Measurements from ENCODE around the gene GRK3. TPM values are rescaled to one million over a fixed set of nuclear protein-coding genes. Genes with fewer than 3 reads are reported as not detected.
"Not testable (repeated sequence)": the region's sequence is repeated elsewhere in the genome, so short reads cannot be mapped to it uniquely, and the experiment has no call there.

Gene GRK3
- polyA plus RNA-seq, 1 donor = 10.2 TPM

DNA sequence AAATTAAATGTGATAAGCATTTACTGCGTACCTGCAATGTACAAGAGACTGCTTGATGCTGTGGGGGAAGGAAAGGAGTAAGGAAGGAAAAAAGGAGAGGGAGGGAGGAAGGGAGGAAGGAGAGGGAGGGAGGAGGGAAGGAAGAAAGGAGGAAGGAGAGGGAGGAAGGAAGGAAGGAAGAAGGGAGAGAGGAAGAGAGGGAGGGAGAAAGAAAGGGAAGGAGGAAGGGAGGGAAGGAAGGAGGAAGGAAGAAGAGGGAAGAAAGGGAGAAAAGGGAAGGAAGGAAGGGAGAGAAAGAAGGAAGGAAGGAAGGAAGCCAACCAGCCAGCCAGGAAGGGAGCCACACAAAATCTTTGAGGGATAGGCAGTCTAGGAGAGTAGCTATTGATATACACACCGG is 133.5 kb downstream of the GRK3 start:
- no peak for DNase-seq

DNA sequence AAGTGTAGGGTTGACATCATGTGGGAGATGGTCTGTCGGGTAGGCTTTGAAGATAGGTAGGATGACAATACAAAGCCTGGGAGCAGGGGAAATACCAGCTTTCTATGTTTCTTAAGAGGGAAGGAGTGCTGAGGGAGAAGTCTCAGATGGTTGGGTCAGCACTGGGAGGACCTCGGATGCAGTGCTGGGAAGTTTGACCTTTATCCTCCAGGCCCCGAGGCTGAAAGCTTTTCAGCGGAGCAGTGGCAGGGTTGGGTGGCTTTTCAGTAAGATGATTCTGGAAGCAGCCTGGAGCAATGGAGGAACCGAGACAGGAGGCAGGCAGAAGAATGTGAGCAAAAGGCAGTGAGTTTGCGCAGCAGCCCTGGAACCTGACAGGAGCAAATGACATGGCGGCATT is 134.0 kb downstream of the GRK3 start:
- DNase-seq = no peak

DNA sequence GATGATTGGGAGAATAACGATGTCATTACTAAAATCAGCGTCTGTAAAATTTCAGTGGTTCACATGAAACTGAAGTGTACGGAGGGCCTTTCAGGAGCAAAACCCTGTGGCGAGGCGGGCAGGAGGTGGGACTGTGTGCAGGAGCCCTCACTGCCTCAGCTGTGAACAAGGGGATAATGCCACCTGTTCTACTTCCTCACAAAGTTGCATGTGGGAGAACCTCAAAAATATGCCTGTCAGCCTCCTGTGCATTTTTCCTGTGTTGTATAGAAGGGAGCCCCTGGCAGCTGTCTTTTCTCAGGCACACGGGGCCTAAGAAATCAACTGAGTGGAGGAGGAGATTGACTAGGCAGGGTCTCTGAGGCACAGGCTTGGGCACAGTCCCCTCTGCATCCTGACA is 134.5 kb downstream of the GRK3 start:
- no peak for DNase-seq

DNA sequence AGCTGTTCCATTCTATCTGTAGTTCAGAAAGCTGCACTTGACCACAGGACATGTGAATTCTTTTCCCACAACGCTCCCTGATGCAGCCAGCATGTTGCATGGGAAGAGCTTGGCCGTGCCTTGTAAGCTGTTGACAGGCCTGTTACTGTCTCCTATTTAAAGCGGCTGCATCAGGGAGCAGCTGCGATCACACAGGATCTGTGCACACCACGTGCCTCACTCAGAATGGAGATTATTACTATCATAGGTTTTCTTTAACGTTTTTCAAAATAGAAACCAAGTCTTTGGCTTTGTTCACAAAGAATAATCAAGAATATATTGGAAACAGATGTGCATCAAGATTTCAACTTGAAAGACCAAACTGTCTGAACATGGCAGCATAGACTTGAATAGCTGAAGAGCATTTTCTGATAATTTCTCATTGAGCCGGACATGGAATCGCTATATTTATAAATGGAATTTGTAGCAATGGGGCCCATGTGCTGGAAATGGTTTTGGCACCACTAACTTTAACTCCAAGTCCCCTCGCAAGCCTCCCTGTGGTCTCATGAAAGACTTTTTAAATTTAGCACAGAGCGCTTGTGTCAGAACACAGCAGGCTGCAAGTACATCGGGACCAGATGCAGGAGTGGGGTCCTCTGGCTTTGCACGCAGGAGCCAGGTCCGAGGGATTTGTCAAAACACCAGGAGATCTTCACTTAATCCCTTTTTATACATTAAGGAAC is 136.7 kb downstream of the GRK3 start:
- no peak for DNase-seq

DNA sequence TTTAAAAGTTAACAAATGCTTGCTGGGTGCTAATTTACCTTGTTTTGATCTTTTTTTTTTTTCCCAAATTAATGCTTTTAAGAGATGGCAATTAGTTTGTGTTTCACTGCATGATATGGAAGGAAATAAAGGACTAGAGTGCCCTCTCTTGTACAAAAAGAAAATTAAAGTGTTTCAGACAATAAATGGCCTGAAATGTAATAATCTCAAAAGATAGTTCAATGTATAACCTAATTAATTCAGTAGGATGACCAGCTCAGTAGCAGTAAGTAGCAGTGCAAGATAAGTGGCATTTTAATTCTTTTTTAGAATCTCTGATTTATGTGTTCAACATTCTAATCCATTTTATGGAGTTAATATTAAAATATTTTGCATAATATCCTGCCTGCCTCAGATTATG is 137.6 kb downstream of the GRK3 start:
- no peak for DNase-seq

DNA sequence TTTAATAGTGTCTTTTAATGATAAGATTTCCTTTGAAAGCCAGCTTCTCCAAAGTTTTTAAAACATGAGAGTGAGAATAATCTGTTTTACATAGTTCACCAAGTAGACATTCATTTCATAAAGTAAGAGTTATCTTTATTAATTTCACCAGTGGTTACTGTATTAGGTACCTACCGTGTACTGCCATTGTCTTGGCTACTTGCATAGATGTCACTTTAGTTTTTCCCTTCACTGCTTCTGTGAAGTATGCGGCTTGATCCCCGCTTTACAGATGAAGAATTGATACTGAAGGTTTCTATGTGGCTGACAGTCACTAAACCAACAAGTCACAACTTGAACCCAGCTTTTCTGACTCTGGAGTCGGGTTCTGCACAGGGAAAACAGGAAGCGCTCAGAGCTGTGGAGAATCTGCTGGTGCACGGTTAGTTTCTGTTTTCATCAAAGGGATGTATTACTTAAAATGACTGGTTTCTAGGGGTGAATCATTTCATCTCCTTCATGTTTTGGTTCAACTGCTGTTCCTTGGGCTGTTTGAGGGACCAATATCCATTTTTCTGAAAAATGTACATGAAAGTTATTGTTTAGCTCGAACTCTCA is 138.2 kb downstream of the GRK3 start:
- no peak for DNase-seq

DNA sequence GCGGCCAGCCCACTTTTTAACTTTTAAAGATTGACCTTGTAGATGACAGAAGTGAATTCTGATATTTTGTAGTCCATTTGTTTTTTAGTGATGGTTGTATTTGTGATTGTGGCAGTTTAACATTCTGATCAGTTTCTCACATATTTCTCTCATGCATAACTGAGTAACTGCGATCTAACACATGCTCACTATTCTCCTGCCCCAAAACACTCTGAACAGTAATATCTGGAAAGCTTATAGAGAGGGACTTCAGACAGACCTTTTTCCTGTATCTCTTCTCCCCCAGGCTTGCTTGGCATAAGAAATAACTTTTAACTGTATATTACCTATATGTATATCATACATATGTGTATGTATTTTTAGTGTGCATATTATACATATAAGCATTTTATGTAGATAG is 140.2 kb downstream of the GRK3 start:
- DNase-seq = no peak

DNA sequence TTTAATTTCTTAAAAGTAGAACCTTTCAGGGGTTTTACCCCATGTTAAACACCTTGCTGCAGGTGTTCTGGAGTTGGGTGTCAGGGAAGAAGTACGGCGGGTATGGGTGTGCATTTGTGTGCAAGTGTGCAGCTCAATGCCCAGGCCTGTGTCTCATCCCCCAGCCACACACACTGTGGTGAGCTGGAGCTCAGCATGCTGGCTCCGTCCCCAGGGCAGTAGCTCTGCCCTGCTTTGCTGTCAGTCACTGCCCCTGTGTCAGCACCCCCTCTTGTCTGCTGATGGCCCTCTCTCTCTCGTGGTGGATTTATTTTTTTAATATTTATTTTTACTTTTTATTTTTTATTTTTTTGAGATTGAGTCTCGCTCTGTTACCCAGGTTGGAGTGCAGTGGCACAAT is 141.7 kb downstream of the GRK3 start:
- no peak for DNase-seq

DNA sequence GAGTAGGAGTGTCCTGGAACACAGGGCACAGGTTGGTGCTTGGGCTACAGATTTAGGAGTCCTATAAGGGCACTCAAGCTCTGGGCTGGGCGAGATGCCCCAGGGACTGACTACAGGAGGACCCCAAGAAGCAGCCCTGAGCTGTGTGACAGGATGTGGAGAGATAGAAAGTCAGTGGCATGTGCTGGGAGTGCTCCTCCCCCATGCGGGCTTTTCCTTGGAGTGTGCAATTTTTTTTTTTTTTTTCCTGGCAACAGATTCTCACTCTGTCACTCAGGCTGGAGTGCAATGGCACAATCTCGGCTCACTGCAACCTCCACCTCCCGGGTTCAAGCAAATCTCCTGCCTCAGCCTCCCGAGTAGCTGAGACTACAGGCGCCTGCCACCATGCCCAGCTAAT is 144.0 kb downstream of the GRK3 start:
- not testable (repeated sequence) for DNase-seq

DNA sequence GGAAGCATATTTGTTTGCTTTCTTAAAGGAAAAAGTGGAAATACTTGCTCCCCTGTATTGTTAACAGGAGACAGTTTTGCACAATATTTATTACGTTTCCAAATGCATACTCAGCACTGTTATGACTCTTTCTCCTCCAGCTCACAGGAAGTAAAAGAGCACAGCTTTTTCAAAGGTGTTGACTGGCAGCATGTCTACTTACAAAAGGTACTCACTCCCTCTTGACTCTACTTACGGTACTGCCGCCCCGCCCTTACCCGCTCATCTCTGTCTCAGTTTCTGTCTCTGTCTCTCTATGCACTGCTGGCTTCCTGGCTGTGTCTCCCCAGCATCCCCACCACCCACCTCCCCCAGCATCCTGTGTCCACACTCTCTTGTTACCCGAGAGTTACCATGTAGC is 145.3 kb downstream of the GRK3 start:
- DNase-seq = no peak

DNA sequence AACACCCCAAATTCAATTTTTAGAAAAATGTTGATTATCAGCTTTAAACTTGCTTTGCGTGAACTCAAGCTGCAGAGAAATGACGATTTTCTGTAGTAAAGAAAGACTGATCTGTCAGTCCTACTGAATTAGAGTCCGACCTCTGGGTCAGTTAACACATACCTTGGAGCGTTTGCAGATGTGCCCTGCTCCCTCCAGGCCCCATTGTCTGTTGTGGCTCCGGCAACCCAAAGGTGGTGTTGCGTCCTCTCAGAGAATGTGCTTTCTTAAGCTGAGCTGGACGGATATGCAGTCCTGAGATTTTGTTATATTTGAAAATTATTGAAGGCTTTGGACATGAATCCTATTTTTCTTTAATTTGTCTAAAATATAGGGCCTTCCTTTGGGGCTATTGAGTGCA is 146.0 kb downstream of the GRK3 start:
- DNase-seq = no peak

DNA sequence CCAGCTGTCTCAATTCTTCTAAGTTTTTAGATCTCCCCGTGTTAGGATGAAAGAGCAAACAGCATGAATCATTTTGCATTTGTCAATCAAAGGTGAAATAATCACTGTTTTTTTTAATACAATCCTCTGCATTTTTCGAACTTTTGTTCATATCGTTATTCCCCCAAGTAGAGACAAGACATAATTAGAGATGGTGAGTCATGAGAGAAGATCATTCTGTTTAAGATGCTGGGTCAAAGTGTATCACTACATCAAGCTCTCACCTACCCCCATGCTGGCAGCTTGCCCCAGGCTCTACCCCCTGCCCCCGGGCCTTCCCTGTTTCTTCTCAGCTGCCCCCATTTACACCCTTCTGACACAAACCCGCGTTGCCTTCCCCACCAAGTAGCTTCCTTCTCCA is 147.0 kb downstream of the GRK3 start:
- no peak for DNase-seq

DNA sequence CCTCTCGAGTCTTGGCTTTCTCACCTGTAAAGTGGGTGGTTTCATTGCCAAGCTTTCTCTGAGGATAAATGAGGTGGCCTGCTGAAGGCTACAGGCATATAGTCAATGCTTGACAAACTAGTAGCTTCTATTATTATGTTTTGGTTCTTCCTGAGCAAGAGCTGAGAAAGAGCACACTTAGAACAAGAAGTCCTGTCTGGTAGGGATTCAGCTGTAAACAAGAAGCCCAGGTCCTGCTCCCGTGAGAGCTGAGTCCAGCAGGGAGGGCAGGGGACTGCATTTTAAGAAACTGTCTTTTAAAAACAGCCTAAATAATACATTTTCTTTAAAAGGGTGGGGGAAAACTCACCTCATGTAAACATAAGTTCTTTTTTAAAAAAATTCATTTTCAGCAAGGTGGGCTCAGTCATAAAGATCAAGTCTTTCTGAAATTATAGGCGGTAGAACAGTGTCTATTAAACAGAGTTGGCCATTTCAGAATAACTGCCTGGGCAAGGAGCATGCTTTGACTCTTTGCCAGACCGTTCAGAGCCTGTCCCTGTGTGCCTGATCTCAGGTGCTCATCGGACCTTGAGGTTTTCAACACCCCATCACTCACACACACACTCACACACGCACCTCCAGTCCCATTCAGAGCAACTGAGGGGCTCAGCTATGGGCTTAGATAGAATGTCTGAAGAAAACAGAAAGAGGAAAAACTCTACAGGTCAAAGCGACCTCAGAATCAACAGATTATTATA is 148.4 kb downstream of the GRK3 start:
- DNase-seq = no peak

DNA sequence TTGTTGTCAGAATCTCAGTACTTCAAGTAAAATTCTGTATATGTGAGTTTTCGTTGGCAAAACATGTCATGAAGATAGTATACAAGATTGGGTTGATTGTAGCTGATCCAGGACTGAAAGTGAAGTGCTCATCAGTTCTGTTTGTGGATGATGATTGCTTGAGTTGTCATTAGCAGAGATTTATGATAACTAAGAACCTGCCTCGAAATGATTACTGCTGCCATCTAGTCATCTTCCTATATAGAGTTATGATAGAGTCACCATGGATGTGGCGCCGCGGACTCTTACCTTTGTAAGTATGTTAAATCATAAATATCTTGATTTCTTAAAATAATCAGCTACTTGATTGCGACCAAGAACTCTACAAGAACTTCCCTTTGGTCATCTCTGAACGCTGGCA is 149.6 kb downstream of the GRK3 start:
- no peak for DNase-seq

DNA sequence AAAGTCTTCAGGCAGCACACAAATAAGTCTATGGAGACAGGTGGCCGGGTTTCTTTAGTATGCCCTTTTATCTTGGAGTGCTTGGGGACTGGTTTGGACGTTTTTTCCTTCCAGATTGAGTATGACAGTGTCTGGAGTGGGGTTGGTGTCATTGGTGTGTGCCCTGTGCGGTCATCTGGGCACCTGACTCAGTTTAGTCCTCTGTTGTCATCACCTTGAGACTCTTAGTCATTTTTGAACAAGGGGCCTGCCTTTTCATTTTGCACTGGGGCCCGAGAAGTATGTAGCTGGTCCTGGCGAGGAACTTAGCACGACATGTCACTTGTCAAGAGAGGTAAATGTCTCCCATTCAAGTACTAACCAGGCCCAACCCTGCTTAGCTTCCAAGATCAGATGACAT is 150.3 kb downstream of the GRK3 start:
- DNase-seq = no peak

DNA sequence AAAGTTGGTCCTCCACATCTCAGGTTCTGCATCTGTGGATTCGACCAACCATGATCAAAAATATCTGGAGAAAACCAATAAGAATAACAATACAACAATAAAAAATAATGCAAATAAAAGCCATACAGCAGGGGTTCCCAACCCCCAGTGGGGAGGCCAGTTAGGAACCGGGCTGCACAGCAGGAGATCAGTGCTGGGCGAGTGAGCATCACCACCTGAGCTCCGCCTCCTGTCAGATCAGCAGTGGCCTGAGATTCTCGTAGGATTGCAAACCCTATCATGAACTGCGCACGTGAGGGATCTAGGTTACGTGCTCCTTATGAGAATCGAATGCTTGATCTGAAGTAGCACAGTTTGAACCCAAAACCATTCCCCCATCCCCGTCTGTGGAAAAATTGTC is 152.2 kb downstream of the GRK3 start:
- no peak for DNase-seq

DNA sequence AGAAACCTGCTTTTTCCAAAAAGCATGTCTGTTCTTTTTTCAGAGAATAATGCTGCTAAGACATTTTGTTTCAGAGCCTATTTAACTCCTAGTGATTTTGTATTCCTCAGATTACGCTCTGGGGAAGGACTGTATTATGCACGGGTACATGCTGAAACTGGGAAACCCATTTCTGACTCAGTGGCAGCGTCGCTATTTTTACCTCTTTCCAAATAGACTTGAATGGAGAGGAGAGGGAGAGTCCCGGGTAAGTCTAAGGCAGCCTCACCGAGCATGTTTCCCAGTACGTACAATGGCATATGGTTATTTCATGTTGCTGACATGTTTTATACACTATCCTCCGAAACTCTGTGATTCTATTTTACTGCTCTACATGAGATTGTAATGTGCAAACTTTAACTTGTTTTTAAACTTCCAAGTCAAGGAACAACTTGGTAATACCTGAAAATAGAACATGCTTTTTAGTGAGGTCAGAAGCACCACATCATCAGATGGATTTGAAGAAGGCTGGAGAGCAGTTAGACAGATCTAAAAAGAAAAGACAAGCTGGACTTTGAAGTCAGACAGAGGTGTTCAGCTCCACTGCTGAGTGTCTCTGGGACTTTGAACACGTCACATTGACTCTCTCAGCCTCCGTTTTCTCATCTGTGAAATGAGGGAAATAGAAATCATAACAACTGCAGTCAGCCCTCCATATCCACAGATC is 153.8 kb downstream of the GRK3 start:
- no peak for DNase-seq

DNA sequence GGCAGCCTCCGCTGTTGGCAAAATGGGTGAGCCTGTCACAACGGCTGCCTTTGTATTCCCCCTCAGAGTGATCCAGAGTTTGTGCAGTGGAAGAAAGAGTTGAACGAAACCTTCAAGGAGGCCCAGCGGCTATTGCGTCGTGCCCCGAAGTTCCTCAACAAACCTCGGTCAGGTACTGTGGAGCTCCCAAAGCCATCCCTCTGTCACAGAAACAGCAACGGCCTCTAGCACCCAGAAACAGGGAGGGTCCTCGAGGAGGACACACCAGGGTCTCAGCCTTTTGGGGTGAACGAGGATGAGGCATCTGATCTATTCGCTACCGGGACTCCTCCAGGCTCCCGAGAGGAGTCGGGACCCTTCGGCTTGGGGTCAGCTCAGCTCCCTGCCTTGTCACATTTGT is 157.7 kb downstream of the GRK3 start:
- no peak for DNase-seq

DNA sequence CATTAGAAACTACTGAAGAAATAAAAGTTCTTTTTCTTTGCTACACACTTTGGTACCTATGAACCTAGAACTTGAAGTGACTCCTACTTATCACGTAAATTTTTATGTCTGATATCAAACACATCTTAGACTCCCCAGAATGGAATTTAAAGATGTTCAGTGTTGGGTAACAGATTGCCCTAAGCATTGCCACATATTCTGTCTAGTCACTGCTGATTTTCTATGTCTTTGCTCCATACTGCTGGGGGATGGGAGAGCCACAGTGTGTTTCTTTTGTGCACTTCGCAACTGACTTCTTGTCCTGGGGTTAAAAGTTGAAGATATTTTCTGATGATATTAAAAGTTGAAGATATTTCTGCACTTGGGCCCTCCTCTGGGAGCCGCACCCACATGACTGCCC is 158.2 kb downstream of the GRK3 start:
- no peak for DNase-seq

DNA sequence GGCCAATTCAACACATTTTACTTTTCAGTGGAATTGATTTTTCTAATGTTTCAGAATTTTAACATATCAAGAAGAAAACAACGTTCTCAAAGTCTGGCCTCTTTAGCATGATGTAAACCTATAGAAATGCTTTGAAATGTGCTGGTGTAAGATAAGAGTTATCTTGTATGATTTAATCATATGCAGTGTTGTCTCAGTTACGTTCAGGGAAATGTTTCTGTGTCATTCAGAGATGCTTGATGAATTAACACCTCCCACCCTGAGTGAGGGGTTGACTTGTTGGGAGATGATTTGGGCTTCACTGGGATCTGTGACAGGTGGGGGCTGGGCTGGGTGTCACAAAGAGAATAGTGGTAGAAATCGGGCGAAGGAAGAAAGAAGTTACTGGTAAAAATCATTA is 161.8 kb downstream of the GRK3 start:
- no peak for DNase-seq

DNA sequence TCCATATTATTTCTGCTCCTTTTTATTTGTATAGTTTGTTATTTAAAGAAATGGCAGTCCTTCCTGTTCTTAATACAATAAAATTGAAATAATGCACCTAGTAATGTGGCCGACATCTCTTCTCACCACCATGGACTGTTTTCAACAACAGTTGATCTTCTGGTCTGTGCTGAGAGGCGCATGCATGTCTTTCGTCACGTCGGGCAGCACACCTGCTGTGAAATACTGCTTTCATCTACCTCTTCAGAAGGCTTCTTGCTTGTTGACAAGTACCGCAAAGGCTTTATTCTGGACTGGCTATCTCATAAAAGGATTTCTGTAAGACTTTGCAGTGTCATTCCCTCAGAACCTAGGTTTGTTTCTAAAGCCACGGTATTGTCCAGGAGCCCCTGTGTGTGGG is 163.6 kb downstream of the GRK3 start:
- DNase-seq = no peak

DNA sequence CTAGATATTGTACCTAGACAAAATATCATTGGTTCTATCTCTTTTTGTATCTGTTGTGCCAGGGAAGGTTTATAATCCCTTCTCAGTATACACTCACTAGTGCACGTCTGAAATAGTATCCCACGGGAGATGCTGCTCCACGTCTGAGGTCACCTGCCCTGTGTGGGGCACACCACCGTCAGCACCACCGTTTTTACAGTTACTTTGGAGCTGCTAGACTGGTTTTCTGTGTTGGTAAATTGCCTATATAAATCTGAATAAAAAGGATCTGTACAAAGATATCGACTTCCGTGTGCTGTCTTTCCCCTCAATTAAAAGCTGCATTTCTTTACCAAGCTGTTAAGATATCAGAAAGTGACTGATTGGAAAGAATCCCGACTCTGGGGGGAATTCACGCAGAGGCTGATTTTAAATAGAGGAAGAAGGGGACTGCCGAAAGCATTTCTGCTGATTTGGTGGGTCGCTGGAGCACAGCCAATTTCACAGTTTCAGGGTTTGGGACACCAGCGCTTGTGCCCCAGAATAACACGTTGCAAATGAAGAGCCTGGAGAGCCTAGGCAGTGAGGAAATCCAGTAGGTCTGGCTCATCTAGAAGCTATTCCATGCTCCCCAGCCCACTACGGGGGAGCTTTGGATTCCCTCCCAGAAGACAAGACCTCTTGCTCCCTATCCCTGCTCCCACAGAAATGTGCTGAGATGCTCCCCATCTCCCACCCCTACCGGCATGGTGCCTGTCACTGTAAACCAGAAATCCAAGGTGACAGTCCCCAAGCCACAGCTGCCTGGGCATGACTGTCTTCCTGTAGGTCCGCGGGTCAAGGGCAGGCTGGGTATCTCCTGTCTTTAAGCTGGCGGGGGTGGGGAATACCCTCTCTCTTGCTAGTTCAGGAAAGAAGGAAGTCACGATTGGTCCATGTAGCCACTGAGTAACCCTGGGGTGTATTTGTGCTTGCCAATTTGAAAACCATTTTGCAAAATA is 164.8 kb downstream of the GRK3 start:
- DNase-seq = no peak
